ENCODE results near the gene C3orf52.

The C3orf52 gene

DNA sequence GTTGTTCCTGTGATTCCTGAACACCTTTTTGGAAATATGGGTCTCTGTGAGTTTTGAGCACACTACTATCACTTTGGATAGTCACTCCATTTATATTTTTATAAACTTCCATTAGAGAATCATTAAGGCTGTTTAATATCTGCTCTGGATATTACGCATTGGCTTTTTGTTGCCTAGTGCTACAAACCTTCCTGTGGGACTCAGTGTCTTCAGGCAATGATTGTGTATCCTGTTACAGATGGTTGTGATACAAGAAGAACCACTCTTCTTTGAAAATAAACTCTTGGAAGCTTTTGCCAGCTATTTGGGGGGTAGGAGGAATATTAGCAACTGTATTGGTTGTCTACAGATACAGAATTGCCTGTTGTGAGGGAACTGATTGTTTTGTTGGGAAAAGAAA is 31.2 kb downstream of the C3orf52 start:
- in situ Hi-C loops (cut with MboI; ENCODE audit: low sequenced_read_pairs): loop anchor here (10.0 kb wide), 1 partner anchor 407 kb away; no protein-coding TSS in a partner anchor

GRCh38 chr3:112117841-112118571 is 31.8 kb downstream of the C3orf52 start:
- in situ Hi-C loops (cut with MboI; ENCODE audit: low sequenced_read_pairs): loop anchor here (10.0 kb wide), 1 partner anchor 407 kb away; no protein-coding TSS in a partner anchor

DNA sequence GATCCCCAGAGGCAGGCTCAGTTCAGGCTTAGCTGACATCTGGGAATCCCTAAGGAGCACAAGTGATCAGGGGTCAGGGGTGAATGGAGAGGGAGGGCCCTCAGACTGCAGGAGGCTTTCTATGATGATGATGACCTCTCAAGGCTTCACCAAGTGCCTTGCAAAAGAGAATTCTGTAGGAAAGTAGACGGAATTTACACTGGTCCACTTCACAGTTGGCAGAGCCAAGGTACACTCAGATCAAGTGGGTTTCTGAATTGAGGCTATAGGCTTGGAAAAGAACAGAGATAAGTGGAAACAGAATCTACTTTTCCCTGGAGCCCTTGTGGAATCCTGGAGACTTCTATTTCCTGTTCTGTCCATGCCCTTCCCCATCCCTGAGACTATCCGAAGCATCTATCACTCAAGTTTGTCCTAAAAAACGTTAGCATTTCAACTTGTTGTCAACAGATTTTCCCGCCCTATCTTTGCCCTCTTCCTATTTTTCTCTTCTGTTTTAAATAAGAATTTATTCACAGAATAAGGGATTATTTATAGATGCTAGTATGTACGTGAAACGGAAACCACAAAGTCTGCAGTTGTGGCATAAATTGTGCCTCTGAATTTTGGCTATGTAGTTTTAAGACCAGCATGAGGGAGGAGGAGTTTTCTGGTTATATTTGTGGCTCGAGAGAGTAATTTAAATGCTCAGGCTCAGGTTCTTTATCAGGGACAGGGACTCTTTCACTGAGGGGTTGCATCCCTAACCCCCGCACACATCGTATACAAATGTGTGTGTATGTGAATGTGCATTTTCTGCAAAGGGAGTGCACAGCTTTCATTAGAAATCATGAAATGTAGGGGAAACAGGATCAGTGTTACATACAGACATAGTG is 34.0 kb downstream of the C3orf52 start:
- in situ Hi-C loops (cut with MboI; ENCODE audit: low sequenced_read_pairs): loop anchor here (10.0 kb wide), 1 partner anchor 405 kb away; no protein-coding TSS in a partner anchor

DNA sequence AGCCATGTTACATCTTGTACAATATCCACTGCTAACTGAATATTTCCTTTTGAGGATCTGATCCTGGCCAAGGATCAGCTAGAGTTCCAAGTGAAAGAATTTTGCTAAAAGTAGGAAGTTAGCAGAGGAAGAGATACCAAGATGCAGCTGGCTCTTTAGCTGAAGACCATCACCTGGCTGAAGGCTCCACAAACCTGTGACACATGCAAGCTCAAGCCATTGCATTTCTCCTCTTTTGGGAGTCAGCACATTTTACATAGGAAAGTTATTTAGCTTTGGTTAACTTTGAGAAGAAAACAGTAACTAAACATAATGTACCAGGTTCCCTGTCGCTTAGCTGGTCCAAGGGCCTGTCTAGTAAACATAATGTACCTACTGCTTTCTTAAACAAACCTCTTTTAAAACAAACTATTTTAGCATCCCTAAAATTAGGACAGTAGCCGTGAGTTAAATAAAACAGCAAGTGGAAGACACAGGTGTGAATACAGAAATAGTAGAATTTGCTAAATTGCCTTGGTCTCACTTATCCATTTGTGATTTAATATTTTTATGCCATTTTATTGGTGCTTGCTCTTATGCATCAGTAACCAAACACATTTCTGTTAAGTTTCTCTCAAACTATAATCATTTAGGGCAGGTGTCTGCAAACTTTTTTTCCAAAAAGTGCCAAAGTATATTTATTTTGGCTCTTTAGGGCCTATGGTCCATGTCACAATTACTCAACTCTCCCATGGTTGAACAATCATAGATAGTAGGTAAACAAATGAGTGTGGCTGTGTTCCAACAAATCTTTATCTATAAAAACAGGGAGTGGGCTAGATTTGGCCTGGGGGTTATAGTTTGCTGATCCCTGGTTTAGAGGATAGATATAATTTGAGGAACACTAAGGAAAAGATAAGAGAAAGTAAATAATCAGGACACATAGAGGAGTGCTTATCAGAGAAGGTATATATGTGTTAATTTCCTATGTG is 35.7 kb downstream of the C3orf52 start:
- in situ Hi-C loops (cut with MboI; ENCODE audit: low sequenced_read_pairs): no loop called here

DNA sequence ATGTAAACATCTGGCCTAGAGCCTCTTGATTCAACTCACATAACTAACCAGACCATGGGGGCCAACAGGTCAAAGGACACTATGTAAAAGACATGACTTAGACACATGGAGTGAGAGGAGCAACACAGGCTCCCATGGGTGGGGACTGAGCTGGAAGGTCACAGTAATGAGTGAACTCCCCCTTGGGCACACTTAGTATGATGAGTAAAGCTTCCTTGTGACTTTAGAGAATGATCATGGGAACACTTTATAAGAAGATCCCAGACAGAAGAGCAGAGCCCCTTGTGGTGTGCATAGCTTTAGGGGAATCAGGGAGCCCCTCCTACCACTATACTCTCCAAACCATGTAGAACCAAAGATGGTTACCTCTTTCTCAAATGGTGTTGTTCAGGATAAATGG is 36.7 kb downstream of the C3orf52 start:
- in situ Hi-C loops (cut with MboI; ENCODE audit: low sequenced_read_pairs): no loop called here

DNA sequence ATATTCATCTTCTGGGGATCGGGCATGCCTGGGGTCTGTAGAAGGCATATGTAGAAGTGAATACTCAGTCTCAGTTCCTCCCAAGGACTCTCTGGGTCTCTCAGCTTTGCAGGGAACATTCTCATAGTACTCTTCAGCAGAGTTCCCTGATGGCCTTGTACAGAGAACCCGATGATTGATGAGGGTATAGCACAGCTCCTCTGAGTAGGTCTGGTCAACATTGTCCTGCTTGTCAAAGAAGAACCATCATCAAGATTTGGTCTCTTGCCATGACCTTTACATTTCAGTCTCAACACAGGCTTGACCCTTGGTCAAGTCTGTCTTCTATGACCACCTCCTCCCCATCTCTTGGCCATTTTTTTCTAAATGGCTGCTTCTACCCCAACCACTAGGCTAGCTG is 37.4 kb downstream of the C3orf52 start:
- in situ Hi-C loops (cut with MboI; ENCODE audit: low sequenced_read_pairs): no loop called here

- in situ Hi-C loops (cut with MboI; ENCODE audit: low sequenced_read_pairs): no loop called here
These were observed 38.9 kb downstream of the C3orf52 start for GRCh38 chr3:112124907-112125607.

GRCh38 chr3:112126511-112126911 is 40.3 kb downstream of the C3orf52 start:
- in situ Hi-C loops (cut with MboI; ENCODE audit: low sequenced_read_pairs): no loop called here

DNA sequence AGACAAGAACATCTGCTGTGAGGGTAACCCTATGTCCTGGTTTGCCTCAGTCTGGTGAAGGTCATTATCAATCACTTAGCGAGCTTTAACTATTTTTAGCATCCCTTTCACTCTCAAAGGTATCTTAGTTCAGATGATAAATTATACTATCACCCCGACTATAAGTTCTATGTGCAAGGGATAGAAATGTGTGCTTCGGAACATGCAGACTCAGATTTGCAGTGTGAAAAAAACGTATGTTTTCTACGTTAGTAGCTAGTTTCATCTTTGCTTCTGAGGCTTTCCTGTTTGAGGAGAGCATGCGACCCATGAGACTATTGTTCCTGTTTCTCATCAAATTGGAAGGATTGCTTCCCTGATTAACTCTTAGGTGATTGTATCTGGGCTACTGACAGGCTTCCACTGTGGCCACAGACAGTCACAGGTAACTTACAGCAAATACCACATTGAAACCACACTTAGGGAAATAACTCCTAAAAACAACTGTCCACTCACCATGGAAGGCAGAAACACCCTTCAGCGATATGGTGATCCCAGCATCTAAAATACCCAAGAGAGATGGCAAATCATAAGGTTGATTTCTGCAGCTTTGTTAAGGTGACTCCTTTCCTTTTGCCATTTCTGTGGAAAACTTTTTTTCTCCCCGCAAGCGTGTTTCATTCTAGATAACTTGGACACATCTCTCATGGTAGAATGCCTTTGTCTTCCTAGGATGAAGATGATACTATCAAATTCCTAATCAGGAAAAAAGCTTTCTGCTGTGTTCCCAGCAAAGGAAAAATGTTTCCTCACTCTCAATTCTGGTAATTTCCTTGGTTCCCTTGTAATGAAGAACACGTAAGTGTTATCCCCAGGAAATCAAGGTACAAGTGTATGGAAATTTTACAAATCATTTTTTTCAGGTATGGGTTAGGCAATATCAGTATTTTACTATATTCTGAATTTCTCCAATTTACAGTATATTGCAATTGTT is 41.6 kb downstream of the C3orf52 start:
- in situ Hi-C loops (cut with MboI; ENCODE audit: low sequenced_read_pairs): no loop called here

DNA sequence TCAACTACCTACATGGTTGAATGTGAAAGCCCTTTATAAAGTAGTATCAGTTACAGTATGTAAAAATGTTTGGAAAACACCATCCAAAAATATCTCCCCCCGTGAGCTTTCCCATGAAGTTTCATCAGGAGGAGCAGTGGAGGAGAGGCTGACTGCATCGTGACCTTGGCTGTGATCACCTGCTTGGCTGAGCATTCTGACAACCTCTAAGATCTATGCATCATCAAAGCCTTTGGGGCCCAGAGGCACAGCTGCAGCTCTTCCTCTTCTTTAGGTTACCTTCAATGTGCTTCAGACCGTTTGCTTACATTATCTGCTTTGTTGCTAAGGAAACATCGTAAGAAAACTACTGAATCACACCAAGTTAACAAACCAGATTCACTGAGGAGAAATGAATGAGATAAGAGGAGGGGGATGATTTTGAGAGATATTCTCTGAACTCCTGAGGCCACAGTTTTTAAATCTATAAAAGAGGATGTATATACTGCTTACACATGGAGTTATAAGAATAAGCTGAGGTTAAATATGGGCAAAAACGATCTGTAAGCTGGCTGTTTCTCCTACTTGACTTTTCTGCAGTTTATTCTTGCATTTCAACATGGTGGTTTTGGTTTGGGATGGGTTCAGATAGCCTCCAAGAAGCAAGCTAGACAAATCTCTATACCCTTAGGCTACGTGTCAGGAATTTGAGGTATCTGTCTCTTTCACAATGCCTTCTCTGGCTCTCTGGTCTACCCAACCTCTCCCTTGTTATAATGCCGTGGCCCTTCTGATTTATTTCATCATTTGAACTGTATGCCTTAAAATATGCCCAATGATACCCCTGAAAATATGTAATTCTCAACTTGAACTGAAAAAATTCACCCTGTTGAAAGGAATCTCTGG is 42.9 kb downstream of the C3orf52 start:
- in situ Hi-C loops (cut with MboI; ENCODE audit: low sequenced_read_pairs): no loop called here

GRCh38 chr3:112129925-112130637 is 43.9 kb downstream of the C3orf52 start:
- in situ Hi-C loops (cut with MboI; ENCODE audit: low sequenced_read_pairs): no loop called here

- in situ Hi-C loops (cut with MboI; ENCODE audit: low sequenced_read_pairs): no loop called here
These were observed 44.4 kb downstream of the C3orf52 start for GRCh38 chr3:112130638-112130993.

- in situ Hi-C loops (cut with MboI; ENCODE audit: low sequenced_read_pairs): no loop called here
These were observed 44.9 kb downstream of the C3orf52 start for GRCh38 chr3:112131111-112131510.

DNA sequence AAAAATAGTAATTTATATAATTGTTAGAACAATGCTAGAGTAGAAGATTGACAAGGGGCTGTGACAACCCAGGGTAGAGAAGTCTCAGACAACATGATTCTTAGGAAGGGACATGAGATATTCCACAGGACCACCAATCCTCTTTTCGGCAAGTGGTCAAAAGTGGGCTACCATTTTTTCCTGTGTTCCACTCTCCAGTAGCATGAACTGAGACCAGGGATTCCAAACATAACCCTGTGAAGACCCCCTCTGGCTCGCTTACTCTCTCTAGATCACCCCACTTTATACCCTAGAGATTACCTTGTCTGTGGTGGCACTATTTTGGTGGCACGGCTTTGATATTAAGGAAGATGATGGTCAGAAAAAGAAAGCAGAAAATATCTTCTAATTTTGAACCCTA is 45.9 kb downstream of the C3orf52 start:
- in situ Hi-C loops (cut with MboI; ENCODE audit: low sequenced_read_pairs): no loop called here

DNA sequence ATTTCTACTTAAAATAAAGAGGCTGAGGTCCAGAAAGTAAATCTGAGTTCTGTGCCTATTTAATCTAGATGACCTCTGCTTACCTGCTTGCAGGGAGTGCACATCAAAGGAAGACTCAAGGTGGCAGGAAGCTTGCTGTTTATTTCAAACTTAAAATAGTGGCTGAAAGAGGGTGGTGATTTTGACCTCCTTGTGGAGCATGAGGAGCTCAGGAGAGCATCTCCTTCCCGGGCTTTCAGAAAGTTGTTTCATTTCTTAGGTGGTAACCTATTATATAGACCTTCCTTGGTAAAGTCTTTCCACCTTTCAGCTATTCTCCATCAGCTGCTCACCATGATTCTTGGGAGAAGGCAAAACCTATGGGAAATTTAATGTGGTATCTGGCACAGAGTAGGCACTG is 46.4 kb downstream of the C3orf52 start:
- in situ Hi-C loops (cut with MboI; ENCODE audit: low sequenced_read_pairs): no loop called here

DNA sequence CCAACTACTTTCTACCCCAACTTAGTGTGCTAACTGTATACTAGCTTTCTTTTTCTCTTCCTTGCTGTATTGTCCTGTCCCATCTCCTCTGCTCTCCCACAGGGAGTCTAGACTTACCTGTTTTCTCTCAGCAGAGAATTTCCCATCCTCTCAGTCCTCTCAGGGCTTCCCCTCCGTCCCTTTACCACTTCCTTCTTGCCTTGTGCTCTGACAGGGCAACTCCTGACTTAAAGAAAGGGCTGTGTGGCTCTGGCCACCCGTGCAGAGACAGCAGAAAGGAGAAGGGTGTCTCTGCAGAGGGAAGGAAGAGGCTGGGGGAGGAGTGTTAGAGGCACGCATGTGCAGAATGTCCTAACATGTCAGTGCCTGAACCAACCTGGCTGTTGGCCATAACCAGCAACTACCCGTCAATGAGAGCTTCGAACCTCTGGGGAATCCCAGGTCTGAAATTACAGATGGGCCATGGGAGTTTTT is 46.8 kb downstream of the C3orf52 start, which contains the start of gene GCSAM:
TSS of gene GCSAM (minus strand) at position 274 of the 474 bp plus-strand sequence. CDS start at position 146, 128 bp downstream.
- in situ Hi-C loops (cut with MboI; ENCODE audit: low sequenced_read_pairs): no loop called here

DNA sequence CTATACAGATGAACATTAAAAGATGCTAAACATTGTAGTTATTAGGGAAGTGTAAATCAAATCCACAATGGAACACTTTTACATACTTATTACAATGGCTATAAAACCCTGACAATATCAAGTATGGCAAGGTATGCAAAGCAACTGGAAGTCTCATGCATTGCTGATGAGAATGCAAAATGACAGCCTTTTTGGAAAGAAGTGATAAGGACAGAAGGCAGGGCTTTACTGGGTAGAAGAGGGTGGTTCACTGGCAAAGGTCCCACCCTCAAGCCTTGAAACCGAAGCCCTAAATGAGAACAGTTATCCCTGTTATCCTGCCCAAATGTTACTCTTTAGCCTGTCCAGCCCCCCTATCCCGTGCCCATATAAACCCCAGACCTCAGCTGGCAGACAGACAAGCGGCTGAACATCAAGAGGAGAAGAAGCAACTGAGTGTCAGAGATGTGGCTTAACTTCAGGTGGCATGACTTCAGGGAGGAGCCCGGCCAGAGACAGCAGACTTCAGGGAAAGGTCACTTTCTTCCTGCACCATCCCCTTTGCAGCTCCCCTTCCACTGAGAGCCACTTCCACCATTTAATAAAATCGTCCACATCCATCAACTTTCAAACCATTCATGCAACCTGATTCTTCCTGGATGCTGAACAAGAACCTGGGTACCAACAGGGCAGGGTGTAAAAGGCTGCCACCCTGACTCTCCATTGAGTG is 47.6 kb downstream of the C3orf52 start:
- in situ Hi-C loops (cut with MboI; ENCODE audit: low sequenced_read_pairs): no loop called here
